Measurements from ENCODE around the gene LTBP1. TPM values are rescaled to one million over a fixed set of nuclear protein-coding genes. Genes with fewer than 3 reads are reported as not detected.

LTBP1 gene
- total RNA-seq, 2 experiments from 2014 or later: 0.06 TPM; not detected in 1

- ChIA-PET POLR2A (no interaction called here), CTCF (interaction anchor here (1.1 kb wide), 1 partner anchor 11 kb away, joined by 3 read pairs; no protein-coding TSS in a partner anchor)
- TF ChIP-seq CTCF (IDR thresholded peaks at IDR 0.05): no peak
- Mint-ChIP-seq H3K27me3 (no peaks in the 10 kb centered on the region), H3K4me3 (no peak overlapping the region), H3K27ac (no peak overlapping the region), H3K4me1 (ENCODE audit: low read depth) (no peaks in the 10 kb centered on the region), H3K36me3 (ENCODE audit: low read depth) (no peaks in the 10 kb centered on the region), H3K9me3 (no peaks in the 10 kb centered on the region)
- DNase-seq: no peak
- H3K27me3 ChIP-seq (ENCODE audit: control insufficient read depth in 1 of 2, insufficient read depth in 2 of 2, low read length in 2 of 2): peaks cover 0 to 3% of the 10 kb centered on the region in 2 experiments
- intact Hi-C loops (cut with DNase I, micrococcal nuclease): no loop called here
- no peak overlapping the region for H3K27ac ChIP-seq (ENCODE audit: low read depth in 1 of 2, low read length in 2 of 2)
- H3K36me3 ChIP-seq (ENCODE audit: insufficient read depth, low read length): no peaks in the 10 kb centered on the region
- no peaks in the 10 kb centered on the region for H3K9me3 ChIP-seq (ENCODE audit: control insufficient read depth in 1 of 2, insufficient read depth in 1 of 2, low read length in 2 of 2)
- no peak for ATAC-seq (ENCODE audit: poor library complexity)
- no peak overlapping the region for H3K4me3 ChIP-seq (ENCODE audit: low read length)
- no peaks in the 10 kb centered on the region for H3K4me1 ChIP-seq (ENCODE audit: insufficient read depth, low read length)
These were observed 93.8 kb downstream of the LTBP1 start for GRCh38 chr2:33040541-33040940.

GRCh38 chr2:33042265-33042664, 95.5 kb downstream of the LTBP1 start:
- Histone ChIP-seq H3K9me3 (ENCODE audit: control insufficient read depth in 1 of 2, insufficient read depth in 1 of 2, low read length in 2 of 2) (no peaks in the 10 kb centered on the region), H3K27ac (ENCODE audit: low read depth in 1 of 2, low read length in 2 of 2) (no peak overlapping the region), H3K4me1 (ENCODE audit: insufficient read depth, low read length) (no peaks in the 10 kb centered on the region), H3K27me3 (ENCODE audit: control insufficient read depth in 1 of 2, insufficient read depth in 2 of 2, low read length in 2 of 2) (peaks cover 0 to 3% of the 10 kb centered on the region in 2 experiments), H3K36me3 (ENCODE audit: insufficient read depth, low read length) (no peaks in the 10 kb centered on the region), H3K4me3 (ENCODE audit: low read length) (no peak overlapping the region)
- intact Hi-C loops (cut with DNase I, micrococcal nuclease): no loop called here
- H3K4me3 Mint-ChIP-seq: no peak overlapping the region
- POLR2A ChIA-PET: no interaction called here
- no peak overlapping the region for H3K27ac Mint-ChIP-seq
- no peak for DNase-seq
- no peak for ATAC-seq (ENCODE audit: poor library complexity)
- no peaks in the 10 kb centered on the region for H3K4me1 Mint-ChIP-seq (ENCODE audit: low read depth)
- TF ChIP-seq CTCF (IDR thresholded peaks at IDR 0.05): no peak
- no peaks in the 10 kb centered on the region for H3K36me3 Mint-ChIP-seq (ENCODE audit: low read depth)
- H3K9me3 Mint-ChIP-seq: no peaks in the 10 kb centered on the region
- H3K27me3 Mint-ChIP-seq: no peaks in the 10 kb centered on the region
- CTCF ChIA-PET: no interaction called here

- no peaks in the 10 kb centered on the region for H3K36me3 ChIP-seq (ENCODE audit: insufficient read depth, low read length)
- ChIA-PET POLR2A (no interaction called here), CTCF (no interaction called here)
- H3K27me3 ChIP-seq (ENCODE audit: control insufficient read depth in 1 of 2, insufficient read depth in 2 of 2, low read length in 2 of 2): peaks cover 0 to 3% of the 10 kb centered on the region in 2 experiments
- ATAC-seq (ENCODE audit: poor library complexity) (no peak), DNase-seq (no peak)
- no peaks in the 10 kb centered on the region for H3K4me1 ChIP-seq (ENCODE audit: insufficient read depth, low read length)
- H3K9me3 ChIP-seq (ENCODE audit: control insufficient read depth in 1 of 2, insufficient read depth in 1 of 2, low read length in 2 of 2): no peaks in the 10 kb centered on the region
- Mint-ChIP-seq H3K9me3 (no peaks in the 10 kb centered on the region), H3K4me3 (no peak overlapping the region), H3K27ac (no peak overlapping the region), H3K27me3 (no peaks in the 10 kb centered on the region), H3K36me3 (ENCODE audit: low read depth) (no peaks in the 10 kb centered on the region), H3K4me1 (ENCODE audit: low read depth) (no peaks in the 10 kb centered on the region)
- H3K4me3 ChIP-seq (ENCODE audit: low read length): no peak overlapping the region
- intact Hi-C loops (cut with DNase I, micrococcal nuclease): no loop called here
- H3K27ac ChIP-seq (ENCODE audit: low read depth in 1 of 2, low read length in 2 of 2): no peak overlapping the region
- TF ChIP-seq CTCF (IDR thresholded peaks at IDR 0.05): no peak
These were observed 96.1 kb downstream of the LTBP1 start for GRCh38 chr2:33042819-33043218.
